ENCODE measurements around the gene HENMT1.

- TF ChIP-seq REST (tag by site-specific recombination; IDR thresholded peaks at IDR 0.05) (no peak), CTCF (tag by site-specific recombination; IDR thresholded peaks at IDR 0.05) (no peak), ZNF24 (tag by site-specific recombination; IDR thresholded peaks at IDR 0.05) (no peak), ZNF704 (tag by site-specific recombination; IDR thresholded peaks at IDR 0.05) (no peak)
Observed at GRCh38 chr1:108611984-108612383, 48.9 kb downstream of the HENMT1 start.

Data from HEK293 (cell line).